GM19193 (cell line): ENCODE data around the gene FAM9C.

Experiments
- POLR2A ChIP-seq: IDR thresholded peaks from 4 replicates; pipeline ENCODE4 v1.6.1; 2011; ENCODE audit not compliant: insufficient read depth, insufficient read length; ENCODE audit errors: extremely low read depth

The FAM9C gene

DNA sequence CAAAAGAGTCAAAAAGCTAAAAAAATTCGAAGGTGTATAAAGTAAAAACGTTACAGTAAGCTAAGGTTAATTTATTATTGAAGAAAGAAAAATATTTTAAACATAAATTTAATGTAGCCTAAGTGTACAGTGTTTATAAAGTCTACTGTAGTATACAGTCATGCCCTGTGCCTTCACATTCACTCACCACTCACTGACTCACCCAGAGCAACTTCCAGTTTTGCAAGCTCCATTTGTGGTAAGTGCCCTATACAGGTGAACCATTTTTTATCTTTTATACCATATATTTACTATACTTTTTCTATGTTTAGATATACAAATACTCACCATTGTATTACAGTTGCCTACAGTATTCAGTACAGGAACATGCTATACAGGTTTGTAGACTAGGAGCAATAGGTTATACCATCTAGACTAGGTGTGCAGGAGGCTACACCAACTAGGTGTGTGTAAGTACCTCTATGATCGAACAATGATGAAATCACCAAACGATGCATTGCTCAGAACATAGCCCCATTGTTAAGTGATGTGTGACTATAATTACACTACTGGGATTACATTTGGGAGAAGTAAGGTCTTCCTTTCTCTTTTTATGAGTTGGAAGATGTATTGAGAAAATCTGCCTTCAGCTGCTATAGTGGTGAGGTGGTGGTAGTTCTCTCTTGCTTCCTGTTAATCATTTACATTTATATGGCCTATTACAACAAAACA is 42.3 kb downstream of the FAM9C start:
- no peak for TF ChIP-seq POLR2A

DNA sequence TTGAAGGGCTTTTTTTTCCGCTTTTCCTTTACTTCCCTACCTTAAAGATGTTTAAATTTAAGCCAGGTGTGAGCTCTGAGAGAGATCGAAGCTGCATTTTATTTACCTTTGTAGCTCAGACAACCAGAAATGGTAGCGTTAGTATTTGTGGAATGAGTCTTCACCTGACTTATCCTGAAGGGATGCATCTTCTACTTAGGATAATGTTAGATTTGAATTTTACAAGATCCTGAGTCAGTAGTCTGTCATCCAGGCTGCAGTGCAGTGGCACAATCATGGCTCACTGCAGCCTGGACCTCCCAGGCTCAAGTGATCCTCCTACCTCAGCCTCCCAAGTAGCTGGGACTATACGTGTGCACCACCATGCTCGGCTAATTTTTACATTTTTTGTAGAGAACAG is 43.3 kb downstream of the FAM9C start:
- no peak for TF ChIP-seq POLR2A

DNA sequence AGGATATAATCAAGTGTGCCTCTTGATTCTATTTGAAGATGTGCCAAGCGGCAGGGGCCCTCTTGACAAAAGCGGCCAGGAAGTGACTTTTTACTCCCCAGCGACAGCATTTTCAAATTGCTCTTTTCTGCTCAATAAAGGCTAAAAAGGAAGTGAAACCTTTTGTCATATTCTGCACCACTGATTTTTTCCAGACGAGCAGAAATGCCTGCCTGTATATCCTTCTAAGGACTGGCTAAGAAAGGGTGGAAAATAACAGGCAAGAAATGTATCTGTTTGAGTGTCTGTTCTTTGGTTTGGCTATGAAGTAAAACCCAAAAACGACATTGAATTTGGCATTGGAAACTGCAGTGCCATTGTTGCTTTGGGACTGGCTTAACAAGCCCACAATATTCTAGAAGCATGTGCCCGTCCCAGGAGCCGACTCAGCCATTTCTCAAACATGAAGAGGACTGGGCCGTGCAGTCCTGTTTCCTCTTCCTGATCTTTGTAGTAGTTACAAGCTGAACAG is 44.1 kb downstream of the FAM9C start:
- no peak for TF ChIP-seq POLR2A

DNA sequence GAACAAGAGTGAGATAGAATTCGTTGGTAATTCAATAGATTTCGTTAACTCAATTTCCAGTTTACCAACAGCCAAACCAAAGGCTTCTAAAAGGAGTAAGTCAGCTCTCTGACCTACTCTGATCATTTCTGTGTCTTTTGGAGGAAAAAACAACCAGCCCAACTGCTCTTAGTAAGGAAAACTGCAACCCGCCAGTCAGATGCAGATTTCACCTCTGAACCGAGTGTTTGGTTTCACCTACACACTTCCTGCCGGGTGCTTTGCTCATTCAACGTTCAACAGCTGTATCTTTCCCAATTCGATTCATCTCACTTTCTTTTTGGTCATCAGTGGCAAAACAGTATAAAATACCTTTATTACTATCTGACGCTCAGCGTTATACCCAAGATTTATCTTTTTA is 45.0 kb downstream of the FAM9C start:
- peak; percentile 46 for TF ChIP-seq POLR2A

DNA sequence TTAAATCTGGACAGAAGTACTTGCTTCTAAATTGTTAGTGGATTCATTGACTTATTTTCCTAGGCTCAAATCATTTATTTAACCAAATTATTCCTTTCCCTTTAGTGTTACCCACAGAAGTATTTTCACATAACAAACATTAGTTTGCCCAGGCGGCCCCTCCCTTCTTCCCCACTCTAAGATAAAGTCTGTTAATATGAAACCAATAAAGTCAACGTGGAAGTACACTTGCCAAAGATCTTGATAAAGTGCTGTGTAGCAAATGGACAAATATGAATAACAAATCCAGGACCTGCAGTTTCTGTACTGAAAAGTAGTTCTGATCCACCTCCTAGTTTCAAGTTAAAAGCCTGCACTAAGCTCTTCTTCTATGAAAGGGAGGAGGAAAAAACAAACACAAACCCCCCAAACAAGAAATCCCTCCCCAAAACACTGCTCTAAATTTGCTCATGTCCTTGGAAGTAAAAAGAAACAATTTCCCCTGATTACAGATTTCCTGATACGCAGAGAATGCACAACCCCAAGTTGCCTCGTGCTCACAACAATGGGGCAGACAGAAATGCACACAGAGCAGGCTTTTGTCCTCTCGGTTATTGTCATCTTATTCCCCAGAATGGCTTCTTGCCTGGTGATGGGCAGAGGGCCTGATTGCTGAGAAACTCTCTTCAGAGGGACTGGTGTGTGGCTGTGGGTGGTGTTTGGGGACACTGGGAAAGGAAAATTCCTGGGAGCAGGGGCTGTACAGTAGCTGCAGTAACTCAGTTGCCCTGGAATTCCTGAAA is 46.3 kb downstream of the FAM9C start:
- no peak for TF ChIP-seq POLR2A

DNA sequence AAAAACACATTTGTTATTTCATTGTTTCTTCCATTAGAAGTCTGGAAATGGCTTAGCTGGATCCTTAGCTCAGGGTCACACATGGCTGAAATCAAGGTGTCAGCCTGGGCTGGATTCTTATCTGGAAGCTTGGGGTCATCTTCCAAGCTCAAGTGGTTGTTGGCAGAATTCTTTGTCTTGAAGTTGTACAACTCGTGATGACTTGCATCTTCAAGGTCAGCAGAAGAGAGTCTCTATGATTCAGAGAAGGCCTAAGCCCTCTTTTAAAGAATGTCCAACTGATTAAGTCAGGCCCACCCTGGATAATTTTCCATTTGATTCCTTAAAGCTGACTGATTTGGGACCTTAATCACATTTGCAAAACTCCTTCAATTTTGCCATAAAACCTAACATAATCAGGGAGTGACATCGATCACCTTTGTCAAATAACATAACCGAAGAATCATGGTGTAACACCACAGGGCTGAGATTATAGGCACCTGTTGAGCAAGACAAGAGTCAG is 47.4 kb downstream of the FAM9C start:
- TF ChIP-seq POLR2A: no peak

DNA sequence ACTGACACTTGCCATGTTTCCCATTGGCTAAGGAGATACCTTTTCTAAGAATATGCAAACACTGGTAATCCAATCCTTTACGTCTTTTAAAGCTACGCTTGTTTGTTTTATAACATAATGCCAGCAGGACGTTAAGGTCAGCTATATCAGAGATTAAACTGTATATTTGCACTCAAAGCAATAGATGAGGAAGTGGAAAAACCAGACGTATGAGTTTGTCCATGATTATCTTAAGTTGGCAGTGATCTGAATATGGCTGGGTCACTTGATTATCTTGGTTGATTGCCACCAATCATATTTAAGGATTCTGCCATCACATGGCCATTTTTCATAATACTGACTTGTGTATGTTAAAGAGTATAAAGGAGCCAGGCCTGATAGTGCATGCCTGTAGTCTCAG is 50.1 kb downstream of the FAM9C start:
- TF ChIP-seq POLR2A: no peak

DNA sequence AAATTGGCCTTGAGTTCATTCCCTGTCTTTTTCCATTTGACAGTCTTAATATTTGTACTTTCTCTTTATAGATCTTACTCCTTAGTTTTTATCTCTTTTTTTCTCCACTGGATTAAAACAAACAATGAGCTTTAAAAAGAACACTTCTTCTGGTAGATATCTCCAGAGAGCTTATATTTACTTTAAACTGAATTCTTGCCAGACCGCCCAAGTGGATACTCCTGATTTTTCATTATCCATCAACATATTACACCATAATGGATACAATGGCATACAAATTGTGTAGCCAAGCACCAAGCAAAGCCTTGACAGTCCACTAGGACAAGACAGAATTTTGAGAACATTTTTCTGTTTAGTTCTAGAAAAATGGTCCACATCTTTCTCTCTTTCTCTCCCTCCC is 50.6 kb downstream of the FAM9C start:
- TF ChIP-seq POLR2A: no peak

DNA sequence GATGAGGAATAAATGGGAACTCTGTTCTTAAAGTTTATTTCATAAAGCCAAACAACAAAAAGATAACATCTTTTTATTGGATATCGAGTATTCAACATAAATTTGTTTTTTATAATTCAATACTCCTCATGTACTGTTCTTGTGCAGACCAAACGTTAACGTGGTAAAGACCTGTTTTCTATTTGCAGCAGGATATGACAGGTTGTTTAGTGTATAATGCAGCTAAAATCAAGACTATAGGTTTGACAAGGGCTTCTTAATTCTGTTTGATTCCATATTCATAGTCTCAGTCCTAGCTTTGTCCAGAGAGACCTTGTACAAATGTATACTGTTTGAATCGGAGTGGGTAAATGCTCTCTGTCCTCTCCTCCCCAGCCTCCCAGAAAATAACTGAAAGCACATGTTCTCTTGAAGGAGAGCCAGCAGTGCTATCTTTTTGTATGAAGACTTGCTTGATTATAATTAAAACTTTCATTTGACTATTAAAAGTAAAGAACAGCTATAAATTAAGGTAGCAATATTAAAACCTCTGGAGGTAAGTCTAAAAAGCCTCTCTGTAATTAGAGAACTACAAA is 51.8 kb downstream of the FAM9C start:
- TF ChIP-seq POLR2A: no peak

DNA sequence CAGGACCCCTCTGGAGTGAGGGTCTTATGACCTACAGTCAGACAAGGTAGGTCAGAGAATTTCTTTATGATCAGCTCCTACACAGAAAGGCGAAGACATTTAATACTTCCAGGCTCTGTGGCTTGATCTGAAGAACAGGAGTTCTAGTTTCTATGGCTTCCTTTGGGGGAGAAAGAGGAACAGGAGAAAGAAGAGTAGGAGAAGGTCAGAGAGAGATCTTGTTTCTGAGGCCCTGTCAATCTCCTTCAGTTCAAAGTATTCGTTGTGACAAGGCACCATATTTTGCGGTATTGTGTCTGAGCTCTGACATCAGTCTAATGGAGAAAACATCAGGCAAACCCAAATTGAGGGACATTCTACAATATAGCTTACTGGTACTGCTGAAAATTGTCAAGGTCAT is 52.8 kb downstream of the FAM9C start:
- no peak for TF ChIP-seq POLR2A

DNA sequence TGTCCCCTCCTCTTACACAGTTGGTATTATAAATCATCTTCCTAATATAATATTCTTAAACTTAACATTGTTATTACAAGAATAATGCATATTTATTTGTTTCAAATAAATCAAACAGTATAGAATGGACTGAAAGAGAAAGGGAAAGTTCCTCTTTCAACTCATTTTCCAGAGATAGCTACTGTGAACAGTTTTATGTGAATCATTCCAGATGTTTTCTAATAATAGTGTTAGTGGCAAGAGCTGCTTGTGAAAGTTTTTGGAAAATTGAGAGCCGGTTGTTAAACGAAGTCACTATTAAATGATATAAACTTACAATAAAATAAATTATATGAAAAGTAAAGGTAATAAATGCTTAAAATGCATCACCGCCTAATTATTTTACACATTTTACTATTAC is 55.0 kb downstream of the FAM9C start:
- no peak for TF ChIP-seq POLR2A

DNA sequence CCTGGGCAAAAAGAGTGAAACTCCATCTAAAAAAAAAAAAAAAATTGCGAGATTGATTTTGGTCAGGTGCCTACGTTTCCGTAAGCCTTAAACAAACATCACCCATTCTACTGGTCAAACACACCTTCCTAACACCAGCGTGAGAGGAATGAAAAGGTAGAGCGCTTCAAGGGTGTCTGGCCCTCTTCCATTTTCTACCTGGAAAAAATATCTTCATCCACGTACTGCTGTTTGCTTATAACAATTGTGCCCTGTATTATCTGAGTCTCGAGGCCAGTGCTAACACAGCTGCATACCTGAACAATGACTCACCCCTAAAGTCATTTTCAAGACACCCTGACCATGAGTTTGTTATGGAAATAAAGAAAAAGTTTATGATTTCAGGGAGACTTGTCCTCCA is 55.6 kb downstream of the FAM9C start:
- no peak for TF ChIP-seq POLR2A

DNA sequence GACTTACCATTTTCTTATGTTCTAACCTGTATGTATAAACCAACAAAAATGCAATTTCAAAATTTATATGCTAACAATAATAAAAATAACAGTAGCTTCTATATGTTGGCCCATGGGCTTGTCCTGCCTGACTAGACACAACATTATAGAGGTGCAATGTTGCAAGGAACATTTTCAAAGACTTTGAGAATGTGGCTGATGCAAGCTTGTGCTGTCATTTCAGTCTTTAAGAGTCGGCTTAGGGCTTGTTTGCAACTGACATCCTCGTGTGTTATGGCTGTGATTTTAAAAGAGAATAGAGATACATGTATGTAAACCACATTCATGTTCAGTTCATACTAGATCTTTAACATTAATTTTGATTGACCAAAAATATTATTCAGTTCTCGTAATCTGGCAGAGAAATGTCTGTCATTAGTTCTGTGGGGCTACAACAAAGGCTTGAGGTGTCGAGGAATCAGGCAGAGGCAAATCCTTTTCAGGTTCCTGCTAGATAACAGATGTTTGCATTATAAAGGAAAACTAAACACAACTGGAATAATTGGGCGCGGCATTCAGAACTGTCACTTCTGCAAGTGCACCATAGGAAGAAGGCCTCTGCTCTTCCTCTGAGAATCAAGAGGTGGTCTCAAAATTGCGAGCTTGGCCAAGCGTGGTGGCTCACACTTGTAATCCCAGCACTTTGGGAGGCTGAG is 56.4 kb downstream of the FAM9C start:
- TF ChIP-seq POLR2A: no peak

DNA sequence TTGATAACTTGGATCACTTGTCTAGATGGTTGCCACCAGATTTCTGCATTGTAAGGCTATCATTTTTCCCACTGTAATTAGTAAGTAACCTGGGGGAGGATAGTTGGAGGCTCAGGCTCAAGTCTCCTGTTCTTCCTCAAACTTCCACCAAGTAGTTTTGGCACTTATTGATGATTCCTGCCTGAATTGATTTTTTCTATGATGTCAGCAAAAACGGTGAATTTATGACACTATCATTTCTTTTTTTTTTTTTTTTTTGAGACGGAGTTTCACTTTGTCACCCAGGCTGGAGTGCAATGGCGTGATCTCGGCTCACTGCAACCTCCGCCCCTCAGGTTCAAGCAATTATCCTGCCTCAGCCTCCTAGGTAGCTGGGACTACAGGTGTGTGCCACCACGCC is 57.1 kb downstream of the FAM9C start:
- no peak for TF ChIP-seq POLR2A

DNA sequence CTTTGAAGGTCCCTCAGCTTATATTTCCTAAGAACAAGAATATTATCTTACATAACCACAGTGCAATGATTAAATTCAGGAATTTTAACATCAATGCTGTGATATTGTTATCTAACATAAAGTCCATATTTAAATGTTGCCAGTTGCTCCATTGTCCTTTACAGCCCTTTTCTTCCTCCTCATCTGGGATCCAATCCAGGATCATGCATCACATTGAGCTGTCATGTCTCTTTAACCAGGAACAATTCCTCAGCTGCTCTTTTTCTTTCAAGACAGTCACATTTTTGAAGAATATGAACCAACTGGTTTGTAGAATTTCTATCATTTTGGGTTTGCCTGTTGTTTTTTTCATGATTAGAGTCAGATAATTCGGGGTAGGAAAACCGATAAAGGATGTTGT is 57.5 kb downstream of the FAM9C start:
- TF ChIP-seq POLR2A: no peak
